C4-2B (cell line): Measurements from ENCODE around the gene DEDD2.

Experiments used
- ZFX ChIP-seq: fragments of 450-650 bp; IDR thresholded peaks from 2 replicates; pipeline ENCODE4 v1.6.1; 2017
- TF ChIP-seq, protein P1 (sequence below): fragments of 450-650 bp; conservative IDR thresholded peaks from 2 replicates; pipeline ENCODE4 v1.5.1; 2017; ENCODE audit warnings: mild to moderate bottlenecking

DNA sequence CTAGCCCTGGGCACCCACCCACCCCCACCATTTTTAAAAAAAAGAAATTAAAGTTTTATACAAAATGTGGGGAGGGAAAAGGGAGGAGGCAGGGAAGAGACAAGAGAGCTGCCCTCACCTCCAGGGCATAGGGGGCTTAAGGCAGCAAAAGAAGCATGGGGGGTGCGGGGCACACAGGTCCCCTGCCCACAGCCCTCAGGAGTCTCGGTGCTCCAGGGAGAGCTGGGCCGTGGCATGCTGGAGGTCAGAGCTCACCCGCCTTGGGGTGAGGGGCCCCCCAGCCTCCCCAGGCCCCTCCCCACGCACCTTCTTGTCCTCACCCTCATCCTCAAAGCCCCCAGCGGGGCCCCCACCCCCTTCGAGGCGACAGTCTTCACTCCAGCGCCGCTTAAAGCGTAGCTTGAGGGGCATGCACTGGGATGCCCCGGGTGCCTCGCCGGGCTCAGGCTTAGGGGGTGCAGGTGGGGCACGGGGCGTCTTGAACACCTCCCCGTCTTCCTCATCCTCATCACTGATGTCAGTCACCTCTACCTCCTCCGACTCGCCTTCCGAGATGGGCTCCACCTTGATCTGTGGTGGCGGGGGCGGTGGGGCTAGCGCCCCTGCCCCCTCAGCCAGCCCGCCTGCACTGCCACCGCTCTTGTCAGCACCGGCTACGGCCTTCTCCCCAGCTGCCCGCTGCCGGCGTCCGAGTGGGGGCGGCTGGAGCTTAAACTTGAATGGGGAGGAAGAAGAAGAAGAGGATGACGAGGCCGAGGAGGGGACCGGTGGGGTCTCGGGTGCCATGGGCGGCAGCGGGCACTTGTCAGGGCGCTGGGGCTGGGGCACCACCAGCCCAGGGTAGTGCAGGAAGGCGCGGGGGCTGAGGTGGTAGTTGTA lies 31.0 kb upstream of the DEDD2 start:
- TF ChIP-seq, protein P1, sequence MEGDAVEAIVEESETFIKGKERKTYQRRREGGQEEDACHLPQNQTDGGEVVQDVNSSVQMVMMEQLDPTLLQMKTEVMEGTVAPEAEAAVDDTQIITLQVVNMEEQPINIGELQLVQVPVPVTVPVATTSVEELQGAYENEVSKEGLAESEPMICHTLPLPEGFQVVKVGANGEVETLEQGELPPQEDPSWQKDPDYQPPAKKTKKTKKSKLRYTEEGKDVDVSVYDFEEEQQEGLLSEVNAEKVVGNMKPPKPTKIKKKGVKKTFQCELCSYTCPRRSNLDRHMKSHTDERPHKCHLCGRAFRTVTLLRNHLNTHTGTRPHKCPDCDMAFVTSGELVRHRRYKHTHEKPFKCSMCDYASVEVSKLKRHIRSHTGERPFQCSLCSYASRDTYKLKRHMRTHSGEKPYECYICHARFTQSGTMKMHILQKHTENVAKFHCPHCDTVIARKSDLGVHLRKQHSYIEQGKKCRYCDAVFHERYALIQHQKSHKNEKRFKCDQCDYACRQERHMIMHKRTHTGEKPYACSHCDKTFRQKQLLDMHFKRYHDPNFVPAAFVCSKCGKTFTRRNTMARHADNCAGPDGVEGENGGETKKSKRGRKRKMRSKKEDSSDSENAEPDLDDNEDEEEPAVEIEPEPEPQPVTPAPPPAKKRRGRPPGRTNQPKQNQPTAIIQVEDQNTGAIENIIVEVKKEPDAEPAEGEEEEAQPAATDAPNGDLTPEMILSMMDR, result no peak
- no peak for TF ChIP-seq ZFX
